GM21526 (cell line): ENCODE results near the gene NXF2B.
"Not testable (repeated sequence)": the region's sequence is repeated elsewhere in the genome, so short reads cannot be mapped to it uniquely, and the experiment has no call there.

Experiments
- ATAC-seq: cut with Tn5 transposase; IDR thresholded peaks from one replicate; pipeline ENCODE4 v1.9.1; 2021; ENCODE audit warnings: moderate library complexity; ENCODE audit not compliant: unreplicated experiment, low FRiP score

The NXF2B gene, protein sequence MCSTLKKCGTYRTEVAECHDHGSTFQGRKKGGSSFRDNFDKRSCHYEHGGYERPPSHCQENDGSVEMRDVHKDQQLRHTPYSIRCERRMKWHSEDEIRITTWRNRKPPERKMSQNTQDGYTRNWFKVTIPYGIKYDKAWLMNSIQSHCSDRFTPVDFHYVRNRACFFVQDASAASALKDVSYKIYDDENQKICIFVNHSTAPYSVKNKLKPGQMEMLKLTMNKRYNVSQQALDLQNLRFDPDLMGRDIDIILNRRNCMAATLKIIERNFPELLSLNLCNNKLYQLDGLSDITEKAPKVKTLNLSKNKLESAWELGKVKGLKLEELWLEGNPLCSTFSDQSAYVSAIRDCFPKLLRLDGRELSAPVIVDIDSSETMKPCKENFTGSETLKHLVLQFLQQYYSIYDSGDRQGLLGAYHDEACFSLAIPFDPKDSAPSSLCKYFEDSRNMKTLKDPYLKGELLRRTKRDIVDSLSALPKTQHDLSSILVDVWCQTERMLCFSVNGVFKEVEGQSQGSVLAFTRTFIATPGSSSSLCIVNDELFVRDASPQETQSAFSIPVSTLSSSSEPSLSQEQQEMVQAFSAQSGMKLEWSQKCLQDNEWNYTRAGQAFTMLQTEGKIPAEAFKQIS

DNA sequence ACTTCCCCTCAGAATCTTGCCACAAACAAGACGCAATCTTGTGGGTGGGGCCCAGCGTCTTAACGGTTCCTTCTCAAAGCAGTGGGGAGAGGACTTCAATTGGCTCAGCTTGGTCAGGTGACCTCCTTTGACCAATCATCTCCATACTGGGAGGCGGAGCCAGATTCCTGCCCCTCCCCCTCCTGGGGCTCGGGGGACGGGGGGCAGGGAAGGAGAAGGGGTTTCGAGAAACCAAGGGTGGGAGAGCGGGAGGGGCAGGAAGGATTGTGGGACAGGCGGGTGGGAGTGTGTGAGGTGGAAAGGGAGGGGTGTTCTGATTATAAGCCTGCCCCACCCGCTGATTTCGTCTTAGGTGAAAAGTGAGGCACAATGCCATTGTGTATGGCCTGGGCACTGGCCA lies at the start of gene NXF2B:
NXF2B (minus strand) TSS at position 101 of the 400 bp plus-strand sequence. CDS start 59,972 bp downstream, outside the sequence.
- ATAC-seq = not testable (repeated sequence)

DNA sequence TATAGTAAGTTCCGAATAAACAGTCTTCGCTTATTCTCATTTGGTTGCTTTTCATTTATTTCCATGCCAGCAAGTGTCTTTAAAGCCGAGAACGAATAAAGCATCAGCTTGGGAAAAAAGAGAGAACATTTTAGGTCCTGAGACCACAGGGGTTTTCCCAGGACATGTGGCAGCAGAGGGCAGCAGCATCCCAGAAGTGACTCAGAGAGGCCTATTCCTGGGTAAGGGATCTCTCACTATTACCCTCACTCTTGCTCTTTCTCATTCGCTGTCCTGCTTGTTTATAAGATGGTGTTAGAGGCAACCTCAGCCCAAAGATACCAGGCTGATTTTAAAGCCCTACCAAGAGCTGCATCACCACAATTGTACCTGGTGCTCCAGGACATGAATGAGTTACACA lies 39.0 kb upstream of the NXF2B start:
- not testable (repeated sequence) for ATAC-seq

DNA sequence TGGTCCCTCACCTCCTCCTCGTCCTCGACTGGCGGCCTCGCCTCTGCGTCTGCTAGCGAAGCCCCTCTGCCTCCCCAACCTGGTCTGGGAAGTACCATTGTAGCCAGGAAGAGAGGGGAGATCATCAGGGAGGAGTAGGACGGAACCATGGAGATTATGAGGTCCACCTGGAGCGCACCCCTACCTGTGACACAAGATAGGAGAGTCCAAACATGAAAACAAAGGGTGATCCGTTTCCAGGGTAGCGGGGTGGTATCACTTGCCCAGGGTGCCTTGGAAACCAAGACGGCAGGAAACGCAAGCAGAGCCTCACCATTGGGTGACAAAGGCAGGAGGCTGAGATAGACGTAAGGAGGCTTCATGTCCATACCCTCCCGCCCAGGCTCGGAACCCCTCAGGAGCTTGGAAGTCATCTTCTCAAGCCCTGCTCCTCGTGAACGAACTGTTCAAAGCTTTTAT lies 32.0 kb upstream of the NXF2B start, which contains the start of gene TCP11X2:
TCP11X2 (minus strand) TSS at position 51 of the 459 bp plus-strand sequence.
- not testable (repeated sequence) for ATAC-seq

DNA sequence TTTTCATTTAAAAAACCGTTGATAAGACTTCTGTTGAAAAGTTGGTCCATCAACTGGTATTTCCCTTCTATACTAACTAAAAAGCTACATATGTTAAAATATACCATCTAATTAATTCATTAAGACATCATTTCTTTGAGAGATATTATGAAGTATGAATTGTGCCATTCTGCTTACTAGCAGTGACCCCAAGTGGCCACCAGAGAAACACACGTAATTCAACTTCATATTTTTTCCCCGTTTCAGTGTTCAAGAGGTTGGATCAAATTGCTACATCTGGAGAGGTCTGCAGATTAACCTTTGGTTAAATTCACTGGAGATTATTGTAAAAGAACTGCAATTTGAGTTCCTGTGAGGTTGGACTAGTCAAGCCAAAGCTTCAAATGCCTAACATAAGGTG lies 30.4 kb upstream of the NXF2B start:
- ATAC-seq = not testable (repeated sequence)

DNA sequence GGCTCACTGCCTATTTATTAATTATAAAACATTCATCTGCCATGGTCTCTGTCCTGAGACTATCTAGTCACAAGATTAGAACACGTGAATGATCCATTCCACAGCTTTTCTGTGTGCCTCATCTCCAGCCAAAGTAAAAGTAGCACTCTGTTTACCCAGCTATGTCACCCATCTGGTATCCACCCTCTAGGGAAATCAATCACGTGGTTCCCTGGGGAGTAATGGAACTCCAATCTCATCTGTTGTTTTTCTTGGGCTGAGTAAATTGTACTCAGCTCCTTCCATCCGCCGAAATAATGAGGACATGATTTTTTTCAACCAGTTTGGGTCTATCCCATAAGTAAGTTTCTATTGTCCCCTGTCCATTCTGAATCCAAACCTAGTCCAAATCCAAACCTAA lies 18.8 kb upstream of the NXF2B start:
- ATAC-seq = not testable (repeated sequence)

DNA sequence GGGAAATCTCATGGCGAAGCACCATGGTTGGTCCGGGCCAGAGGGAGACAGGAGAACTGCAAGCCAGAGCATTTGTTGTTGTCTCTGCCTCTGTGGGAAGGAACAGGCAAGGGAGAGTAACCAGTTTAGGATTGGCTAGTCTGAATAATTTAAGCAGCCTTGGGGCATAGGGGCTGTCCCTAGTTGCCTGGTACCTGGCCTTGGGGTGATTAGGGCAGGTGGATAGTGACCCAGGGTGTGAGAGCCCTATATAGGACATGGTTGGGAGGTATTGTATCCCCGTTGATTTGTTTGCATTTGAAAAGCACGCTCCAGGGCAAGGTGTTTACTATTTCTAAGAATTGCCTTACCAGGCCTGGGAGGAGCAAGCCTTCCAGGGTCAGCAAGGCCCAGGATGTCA lies 25.3 kb downstream of the NXF2B start:
- not testable (repeated sequence) for ATAC-seq

DNA sequence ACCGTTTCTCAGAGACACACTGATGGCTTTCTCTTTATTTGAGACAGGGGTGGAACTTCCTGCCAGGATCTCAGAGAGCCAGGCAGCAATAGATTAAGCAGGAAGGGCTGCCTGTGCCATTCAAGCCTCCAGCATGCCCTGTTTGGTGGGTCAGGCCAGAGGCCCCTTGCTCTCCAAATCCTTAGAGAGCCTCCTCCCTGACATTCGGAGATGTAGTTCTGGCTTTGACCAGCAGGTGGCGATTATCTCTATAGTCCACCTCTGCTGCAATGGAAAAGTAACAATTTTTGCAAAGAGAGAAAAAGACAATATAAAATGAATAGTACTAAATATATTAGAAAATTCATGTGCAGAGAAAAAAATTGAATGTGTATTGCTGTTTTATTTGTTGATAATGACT lies 93.9 kb downstream of the NXF2B start:
- no peak for ATAC-seq

DNA sequence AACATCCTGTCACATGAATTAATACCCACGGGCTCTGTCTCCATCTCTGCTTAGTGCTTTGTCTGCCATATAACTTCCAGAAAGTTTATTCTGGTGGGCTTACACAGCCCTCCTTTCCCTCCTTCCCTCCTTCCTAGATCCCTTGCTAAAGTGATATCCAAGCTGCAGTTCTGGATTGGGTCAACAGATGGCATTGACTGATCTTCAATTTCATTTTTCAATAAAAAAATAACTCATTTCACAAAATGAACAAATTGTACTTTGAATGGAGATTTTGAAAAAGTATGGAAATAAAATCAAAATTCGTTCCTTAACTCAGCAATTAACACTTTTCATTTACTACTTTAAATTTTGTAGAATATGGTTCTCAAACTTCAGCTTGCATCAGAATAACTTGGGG lies 97.9 kb downstream of the NXF2B start:
- no peak for ATAC-seq

DNA sequence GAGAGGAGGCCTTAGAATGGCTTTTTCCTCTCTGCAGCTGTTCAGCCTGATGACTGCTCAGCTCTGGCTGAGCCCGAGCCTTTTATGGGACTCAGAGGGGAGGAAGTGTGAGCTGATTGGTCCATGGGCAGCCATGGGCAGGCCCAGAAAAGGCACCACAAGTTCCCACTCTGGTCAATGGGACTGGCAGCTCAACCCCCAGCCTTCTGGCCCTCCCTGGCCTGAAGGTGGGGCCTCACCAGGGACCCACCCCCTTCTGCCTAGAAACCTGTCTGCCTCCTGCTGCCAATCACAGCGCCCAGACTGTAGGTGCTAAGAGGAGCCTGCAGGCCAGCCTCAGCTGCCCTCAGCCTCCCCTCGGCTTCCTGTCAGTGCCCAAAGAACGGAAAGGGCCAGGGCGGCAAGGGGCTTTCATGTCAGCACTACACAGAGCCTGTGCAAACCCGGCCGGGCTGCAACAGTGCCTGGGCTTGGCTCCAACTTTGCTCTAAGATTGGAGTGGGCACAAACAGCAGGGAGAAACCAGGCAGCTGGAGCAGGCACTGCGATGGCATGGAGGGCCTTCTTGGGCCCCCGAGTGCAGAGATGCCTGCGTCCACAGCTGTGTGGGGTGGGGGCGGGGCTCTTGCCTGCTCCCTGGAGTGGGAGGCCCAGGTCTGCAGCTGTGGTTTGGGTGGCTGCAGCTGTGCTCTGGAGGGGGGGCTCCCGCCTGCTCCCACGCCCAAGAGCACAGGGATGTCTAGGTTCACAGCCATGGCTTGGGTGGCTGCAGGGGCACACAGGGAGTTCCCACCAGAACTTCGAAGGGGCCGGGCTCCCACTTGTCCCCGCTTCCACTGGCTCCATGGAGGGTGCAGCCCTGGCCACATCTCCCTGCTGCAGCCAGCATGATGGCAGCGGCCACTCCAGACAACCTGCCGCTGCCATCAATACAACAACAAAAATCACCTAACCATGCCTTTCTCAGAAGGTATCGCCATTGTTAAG lies 100.2 kb downstream of the NXF2B start:
- no peak for ATAC-seq

DNA sequence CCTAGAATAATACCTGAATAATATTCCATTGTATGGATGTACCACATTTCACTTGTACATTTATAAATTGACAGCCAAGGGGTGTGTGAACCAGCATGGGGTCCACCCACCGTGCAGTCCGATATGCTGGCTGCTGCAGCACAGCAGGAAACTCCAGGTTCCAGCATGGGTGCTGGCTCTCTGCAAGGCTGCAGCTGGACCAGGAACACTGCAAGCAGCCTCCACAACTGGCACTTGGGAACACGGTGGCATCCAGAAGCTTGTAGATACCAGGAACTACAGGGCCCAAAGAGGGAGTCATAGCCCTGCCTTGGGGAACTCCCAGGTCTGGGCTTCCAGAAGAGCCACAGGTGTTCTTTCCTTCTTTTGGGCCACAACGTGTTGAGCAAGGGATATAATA lies 101.6 kb downstream of the NXF2B start:
- ATAC-seq = no peak
